HG02623 (cell line): ENCODE data around the gene NTNG1.
"Not testable (repeated sequence)": the region's sequence is repeated elsewhere in the genome, so short reads cannot be mapped to it uniquely, and the experiment has no call there.

Source experiments
- ATAC-seq: cut with Tn5 transposase; IDR thresholded peaks from one replicate; pipeline ENCODE4 v1.9.1; 2021; ENCODE audit warnings: moderate library complexity; ENCODE audit not compliant: unreplicated experiment

NTNG1 gene

DNA sequence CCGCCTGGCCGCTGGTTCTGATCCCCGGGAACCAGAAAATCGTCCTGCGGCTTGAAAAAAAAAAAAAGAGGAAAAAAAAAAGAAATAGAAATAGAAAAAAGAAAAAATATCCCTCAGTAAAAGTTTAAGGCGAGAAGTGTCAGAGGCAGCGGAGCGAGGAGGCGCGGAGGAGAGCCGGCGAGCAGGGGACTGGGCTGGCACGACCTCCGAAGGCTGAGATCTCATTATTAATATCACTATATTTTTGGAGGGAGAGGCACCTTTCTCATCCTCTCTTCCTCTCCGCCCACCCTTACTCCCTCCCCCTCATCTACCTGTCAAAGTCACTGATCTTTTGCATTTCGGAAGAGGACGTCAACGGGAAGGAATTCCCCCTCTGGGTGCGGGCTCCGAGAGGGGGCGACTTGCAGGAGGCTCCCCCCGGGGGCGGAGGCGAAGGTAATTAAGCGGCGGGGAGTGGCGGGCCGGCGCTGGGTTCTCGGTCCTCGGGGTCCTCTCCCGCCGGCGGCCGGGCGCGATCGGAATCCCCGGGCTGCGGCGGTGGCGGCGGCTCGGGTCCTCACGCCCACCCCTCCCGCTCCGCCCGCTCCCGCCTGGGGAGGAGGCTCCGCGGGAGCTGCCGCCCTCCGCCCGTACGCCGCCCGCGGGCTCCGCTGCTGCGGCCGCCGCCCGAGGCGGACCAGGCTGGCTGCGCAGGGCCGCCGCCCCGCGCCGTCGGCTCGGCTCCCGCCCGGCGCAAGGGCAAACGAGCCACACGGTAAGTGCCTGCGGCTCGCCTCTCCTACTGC, at the start of gene NTNG1:
TSS of gene NTNG1 (plus strand) at position 337 of the 788 bp plus-strand sequence.
- peak; percentile 32 for ATAC-seq

GRCh38 chr1:107091418-107091817, 49.4 kb upstream of the NTNG1 start:
- no peak for ATAC-seq

GRCh38 chr1:107093395-107093794, 47.4 kb upstream of the NTNG1 start:
- not testable (repeated sequence) for ATAC-seq

GRCh38 chr1:107095647-107096046, 45.2 kb upstream of the NTNG1 start:
- no peak for ATAC-seq

DNA sequence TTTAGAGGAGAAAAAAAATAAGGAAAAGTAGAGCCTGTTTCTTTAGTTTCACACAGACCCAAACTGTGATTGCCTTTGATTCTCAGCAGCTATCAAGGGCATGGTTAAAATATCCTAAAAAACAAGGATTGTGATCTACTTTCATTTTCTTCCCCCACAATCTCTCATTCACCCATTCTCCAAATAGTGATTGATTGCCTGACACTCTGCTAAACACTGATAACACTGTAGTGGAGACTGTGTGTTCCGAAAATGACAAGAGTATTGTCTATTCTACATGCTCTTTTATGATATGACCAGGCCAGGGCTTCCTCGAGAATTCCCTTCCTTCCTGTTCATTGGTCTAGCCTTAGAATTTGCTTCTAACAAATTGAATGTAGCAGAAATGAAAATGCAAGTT, 44.1 kb upstream of the NTNG1 start:
- ATAC-seq: no peak

DNA sequence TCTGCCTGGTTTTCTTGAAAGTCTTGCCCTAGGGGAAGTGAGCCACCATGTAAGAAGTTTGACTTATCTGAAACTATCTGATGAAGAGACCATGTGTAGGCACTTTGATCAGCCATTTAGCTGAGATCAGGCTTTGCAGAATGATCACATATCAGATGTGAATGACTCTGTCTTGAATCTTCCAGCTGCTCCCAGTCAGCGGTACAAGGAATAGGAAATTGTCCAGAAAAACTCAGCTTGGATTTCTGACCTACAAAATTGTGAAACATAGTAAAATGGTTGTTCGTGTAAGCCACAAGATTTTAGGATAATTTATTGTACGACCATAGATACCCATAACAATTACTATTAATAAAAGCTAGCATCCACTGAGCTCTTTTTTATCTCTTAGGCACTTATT, 41.9 kb upstream of the NTNG1 start:
- no peak for ATAC-seq

GRCh38 chr1:107100331-107100984, 40.4 kb upstream of the NTNG1 start:
- ATAC-seq: no peak

- no peak for ATAC-seq
Measured at GRCh38 chr1:107105914-107106313, 34.9 kb upstream of the NTNG1 start.

GRCh38 chr1:107110326-107110725, 30.5 kb upstream of the NTNG1 start:
- no peak for ATAC-seq

DNA sequence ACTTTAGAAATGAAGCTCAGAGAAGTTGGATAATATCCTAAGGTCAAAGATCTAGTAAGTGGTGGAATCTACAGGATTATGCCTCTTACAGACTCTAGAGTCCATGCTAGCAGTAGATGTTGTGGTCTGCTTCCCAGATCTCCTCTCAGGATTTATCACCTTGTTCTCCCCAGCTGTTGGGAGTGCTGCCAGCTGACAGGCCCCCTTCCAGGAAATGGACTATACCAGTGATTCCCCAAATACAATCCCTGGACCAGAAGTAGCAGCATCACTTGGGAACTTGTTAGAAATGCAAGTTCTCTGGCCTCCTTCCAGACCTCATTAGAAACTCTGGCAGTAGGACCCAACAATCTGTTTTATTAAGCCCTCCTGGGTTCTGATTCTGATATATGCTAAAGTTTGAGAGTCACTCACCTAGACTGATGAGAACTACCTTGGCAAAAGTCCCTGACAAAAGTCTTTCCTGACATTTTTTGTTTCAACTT, 24.5 kb upstream of the NTNG1 start:
- no peak for ATAC-seq

DNA sequence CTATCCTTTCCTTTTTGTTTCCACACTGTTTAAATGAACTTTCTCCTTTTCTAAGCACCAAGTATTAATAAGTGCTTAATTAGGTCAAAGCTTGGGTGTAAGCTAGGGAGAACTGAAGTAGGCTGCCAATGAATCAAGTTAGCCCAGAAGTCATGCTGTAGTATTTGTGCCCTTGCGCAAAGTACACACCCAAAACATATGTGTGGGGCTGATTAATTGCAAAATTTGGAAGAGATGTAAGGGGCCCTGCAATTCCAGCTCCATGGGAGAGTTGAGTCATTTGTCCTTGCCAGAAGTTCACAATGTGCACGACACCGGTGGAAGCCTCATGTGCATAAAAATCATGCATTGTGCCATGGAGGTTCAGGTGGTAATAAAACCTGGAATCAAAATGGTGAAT, 18.6 kb upstream of the NTNG1 start:
- no peak for ATAC-seq

DNA sequence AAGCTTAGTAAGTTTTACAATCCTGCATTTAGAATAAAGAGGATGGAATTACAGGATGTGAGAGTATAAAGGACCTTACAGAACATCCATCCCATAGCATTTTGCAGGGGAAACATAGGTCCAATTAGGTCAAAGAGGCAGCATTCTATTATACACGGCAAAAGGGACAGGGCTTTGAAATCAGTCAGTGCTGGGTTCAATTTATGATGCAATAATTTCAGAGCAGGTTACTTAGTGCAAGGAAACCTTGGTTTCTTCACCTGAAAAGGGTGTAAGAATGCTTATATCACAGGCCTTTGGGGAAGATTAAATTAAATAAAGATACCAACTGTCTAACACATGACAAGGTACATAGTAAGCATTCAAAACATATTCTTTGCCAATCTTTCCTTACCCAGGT, 17.1 kb upstream of the NTNG1 start:
- ATAC-seq: no peak

DNA sequence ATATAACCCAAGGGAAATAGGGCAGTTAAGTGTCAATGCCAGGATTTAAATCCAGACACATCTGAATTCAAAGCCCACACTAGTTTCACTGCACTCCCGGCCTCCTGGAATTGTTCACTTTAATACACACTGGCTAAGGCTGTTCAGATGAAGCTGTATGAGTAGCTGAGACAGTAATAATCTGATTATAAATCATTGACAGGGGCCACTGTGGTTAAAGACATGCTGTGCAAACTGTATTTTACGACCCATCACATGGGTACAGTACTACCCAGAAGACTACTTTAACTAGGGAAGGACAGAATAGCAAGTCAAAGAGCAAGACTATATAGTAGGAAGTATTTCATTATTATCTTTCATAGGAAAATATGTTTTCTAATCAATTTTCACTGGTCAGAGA, 16.1 kb upstream of the NTNG1 start:
- no peak for ATAC-seq

DNA sequence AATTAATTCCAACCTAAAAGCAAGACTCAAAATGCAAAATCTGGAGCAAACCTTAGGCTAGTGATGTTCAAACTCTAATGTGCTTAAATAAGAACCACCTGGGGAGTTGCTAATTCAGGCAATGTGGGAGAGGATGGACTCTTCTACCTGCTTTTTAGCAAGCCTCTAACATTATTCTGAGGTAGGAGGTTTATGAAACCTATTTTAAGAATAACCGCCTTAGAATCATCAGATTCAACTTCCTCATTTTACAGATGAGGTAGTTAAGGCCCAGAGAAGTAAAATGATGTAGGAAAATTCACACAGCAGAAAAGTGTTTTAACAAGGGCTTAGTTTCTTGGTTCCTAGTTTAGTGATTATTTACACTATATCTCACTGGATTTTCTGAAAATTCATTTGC, 8.6 kb upstream of the NTNG1 start:
- ATAC-seq: peak; percentile 62

GRCh38 chr1:107132780-107133179, 8.1 kb upstream of the NTNG1 start:
- ATAC-seq: peak; percentile 73

DNA sequence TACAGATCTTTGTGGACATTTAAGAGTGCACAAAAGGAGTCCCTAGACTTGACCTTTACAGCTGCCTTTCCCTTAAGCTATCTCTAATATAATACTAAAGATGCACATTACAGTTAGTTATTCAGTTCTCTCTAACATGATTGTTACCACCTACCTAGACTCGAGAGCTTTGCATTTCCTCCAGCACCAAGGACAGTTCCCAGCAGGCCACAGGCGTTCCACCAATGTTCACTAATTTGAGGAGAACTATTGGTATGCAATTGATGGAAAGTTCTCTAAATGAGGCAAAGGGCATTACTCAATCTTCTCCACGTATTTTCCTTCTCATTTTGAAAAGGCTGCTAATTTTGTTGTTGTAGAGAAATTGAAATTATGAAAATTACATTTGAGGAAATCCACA, 5.4 kb upstream of the NTNG1 start:
- no peak for ATAC-seq

DNA sequence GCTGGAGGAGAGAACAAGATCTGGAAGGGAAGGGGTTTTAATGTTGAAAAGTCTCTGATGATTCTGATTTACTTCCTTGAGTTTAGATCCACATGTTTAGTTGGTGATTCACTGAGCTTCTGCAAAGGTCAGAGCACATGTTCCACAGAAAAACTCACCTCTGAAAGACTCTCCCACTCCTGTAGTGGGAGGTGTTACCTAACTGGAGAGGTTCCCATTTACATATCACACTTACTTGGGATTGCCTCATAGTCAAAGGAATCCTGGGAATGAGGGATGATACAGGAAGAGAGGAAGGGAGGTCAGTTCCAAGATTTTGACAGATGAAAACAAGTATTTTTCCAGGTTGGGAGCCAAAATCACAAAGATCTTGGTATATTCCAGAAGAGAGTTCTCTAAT, 2.7 kb upstream of the NTNG1 start:
- no peak for ATAC-seq

GRCh38 chr1:107138767-107139445, 1.9 kb upstream of the NTNG1 start:
- ATAC-seq: no peak

DNA sequence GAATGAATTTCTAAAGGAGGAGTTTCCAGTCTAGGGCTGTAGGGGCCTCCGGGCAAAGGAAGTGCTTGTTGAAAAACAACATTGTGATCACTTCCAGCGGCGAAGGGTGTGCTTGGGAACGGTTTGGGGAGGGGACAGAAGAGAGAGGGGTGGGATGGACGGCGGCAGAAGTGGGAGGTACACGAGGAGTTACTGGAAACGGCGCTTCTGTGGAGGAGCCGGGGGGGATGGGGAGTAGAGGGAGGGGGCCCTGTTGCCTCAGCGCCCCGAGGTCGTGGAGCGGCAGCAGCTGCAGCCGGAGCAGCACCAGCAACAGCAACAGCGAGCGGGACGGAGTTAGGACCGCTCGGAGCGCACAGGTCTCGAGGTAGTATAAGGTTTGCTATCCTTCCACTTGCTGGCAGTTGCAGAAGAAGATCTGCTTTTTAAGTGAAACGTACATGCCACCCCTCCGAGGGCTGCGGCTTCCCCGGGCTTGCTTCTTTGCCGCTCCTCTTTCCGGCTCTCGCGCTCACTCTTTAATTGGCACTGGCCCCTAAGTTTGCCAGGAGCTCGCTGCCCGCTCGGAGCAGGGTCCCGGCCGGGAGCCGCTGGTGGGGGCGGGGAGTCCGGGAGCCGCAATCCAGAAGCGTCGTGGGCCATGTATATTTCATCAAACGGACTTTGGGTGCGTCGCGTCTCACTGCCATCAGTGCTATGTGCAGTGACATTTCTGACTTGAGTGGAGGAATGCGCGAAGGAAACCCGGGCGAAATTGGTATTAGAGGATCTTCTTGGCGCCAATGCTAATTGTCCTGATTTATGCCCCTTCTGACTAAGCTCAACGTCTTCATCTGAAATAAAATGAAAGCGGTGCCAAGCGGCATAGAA, 771 bp upstream of the NTNG1 start:
- no peak for ATAC-seq

DNA sequence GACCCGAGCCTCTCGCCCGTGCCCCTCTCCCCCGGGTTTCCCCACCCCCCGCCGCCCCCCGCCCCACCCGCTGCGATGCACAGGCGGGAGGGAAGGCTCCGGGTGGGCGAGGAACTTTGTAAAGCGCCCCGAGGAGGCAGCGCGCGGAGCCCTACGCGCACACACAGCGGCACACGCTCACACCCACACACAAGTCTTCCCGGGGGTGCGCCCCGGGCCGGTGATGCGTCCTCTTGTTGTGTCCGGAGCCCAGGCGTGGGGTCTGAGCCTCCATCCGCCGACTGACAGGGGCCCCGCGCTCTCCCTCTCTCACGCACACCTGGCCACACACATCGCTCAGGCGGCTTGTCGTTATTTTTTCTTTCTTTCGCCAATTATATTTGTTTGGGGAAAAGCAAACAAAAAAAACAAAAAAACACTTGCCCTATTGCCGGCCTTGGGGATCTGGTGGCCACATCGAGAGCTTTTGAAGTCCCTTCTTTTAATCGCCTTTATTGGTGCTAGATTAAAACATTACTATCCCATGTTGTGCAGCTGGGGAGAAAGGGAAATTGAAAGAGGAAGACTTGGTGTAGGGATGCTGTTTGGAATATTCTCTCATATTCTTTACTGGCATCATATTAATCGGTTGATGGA, 770 bp downstream of the NTNG1 start:
- peak; percentile 39 for ATAC-seq
